Breast epithelium (tissue), 3 donors: ENCODE results near the gene LRRN2.

ENCODE experiments used
- POLR2A ChIP-seq: fragments of 450-650 bp; IDR thresholded peaks from one replicate; pipeline ENCODE4 v1.6.1; 2016; ENCODE audit warnings: antibody characterized with exemption, mild to moderate bottlenecking, moderate library complexity
- TF ChIP-seq, protein P1 (sequence below), 3 donors: fragments of 450-650 bp; IDR thresholded peaks; one replicate each; pipeline ENCODE4 v1.5.1; 2016 to 2017; ENCODE audit warnings: antibody characterized with exemption in 3 of 3, mild to moderate bottlenecking in 3 of 3, moderate library complexity in 3 of 3

DNA sequence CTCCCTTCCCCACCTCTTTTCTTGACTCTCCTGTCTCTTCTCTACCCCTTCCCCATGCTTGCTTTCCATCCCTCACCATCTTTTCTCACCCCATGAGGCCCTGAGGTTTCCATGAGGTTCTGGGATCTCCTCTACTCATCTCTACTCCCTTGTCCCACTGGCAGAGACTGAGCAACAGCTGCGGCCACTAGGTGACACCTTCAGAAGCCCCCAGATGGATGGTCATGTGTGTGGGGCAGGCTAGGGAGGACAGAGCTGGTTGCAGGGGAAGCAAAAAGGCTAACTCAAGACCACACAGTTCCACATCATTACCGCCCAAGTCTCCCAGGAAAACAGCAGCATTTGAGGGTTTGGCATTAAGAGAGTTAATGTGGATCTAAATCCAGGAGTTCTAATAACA, 45.0 kb downstream of the LRRN2 start:
- TF ChIP-seq, protein P1, sequence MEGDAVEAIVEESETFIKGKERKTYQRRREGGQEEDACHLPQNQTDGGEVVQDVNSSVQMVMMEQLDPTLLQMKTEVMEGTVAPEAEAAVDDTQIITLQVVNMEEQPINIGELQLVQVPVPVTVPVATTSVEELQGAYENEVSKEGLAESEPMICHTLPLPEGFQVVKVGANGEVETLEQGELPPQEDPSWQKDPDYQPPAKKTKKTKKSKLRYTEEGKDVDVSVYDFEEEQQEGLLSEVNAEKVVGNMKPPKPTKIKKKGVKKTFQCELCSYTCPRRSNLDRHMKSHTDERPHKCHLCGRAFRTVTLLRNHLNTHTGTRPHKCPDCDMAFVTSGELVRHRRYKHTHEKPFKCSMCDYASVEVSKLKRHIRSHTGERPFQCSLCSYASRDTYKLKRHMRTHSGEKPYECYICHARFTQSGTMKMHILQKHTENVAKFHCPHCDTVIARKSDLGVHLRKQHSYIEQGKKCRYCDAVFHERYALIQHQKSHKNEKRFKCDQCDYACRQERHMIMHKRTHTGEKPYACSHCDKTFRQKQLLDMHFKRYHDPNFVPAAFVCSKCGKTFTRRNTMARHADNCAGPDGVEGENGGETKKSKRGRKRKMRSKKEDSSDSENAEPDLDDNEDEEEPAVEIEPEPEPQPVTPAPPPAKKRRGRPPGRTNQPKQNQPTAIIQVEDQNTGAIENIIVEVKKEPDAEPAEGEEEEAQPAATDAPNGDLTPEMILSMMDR (IDR thresholded peaks at IDR 0.05) = no peak
- no peak for TF ChIP-seq POLR2A
